ENCODE results near the gene ZNF516. TPM values are rescaled to one million over a fixed set of nuclear protein-coding genes. Genes with fewer than 3 reads are reported as not detected.

ZNF516 gene
- total and polyA plus RNA-seq, 7 donors: 2.4 to 20.6 (median 9.6) TPM

- H3K27me3 ChIP-seq (ENCODE audit: insufficient read depth in 3 of 3, low read length in 2 of 3): no peaks in the 10 kb centered on the region
- H3K27ac ChIP-seq: peak overlapping the region; percentile 42
- no peaks in the 10 kb centered on the region for H3K36me3 ChIP-seq (ENCODE audit: insufficient read depth in 1 of 2, low read depth in 1 of 2)
- intact Hi-C loops (cut with DNase I): loop anchor here in 1 of 2 donors (5.0 kb wide), 1 partner anchor 76 kb away; no protein-coding TSS in a partner anchor
- no peak overlapping the region for H3K4me3 ChIP-seq
- peaks cover 29% of the 10 kb centered on the region for H3K4me1 ChIP-seq
- WGBS, 3 donors: 70 to 88% (median 76%) methylated on average over 15 of the region's 15 CpGs
- no peaks in the 10 kb centered on the region for H3K9me3 ChIP-seq
- DNase-seq (no peak), ATAC-seq (peak; percentile 54 to 88 (median 67))
- TF ChIP-seq, protein P1, sequence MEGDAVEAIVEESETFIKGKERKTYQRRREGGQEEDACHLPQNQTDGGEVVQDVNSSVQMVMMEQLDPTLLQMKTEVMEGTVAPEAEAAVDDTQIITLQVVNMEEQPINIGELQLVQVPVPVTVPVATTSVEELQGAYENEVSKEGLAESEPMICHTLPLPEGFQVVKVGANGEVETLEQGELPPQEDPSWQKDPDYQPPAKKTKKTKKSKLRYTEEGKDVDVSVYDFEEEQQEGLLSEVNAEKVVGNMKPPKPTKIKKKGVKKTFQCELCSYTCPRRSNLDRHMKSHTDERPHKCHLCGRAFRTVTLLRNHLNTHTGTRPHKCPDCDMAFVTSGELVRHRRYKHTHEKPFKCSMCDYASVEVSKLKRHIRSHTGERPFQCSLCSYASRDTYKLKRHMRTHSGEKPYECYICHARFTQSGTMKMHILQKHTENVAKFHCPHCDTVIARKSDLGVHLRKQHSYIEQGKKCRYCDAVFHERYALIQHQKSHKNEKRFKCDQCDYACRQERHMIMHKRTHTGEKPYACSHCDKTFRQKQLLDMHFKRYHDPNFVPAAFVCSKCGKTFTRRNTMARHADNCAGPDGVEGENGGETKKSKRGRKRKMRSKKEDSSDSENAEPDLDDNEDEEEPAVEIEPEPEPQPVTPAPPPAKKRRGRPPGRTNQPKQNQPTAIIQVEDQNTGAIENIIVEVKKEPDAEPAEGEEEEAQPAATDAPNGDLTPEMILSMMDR (IDR thresholded peaks at IDR 0.05): no peak
Observed at GRCh38 chr18:76482971-76483691, 11.9 kb downstream of the ZNF516 start.

DNA sequence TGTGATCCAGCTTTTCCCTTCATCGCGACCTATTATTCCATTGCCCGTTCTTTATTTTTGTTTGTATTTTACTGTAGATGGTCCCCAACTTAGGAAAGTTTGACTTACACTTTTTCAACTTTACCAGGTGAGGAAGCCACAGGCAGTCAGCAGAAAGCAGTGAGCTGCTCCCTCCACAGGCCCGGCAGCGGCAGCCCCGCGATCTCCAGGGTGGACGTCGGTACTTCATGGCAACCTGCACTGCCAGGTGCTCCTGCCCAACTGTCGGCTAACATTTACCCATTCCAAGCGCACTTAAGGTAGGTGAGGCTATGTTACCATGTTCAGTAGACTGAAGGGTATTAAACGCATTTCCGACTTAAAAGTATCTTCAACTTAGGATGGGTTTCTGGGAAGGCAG lies 12.8 kb downstream of the ZNF516 start:
- TF ChIP-seq, protein P1 (IDR thresholded peaks at IDR 0.05): no peak
- ATAC-seq (no peak), DNase-seq (no peak)
- WGBS, 3 donors: 90 to 96% (median 95%) methylated on average over 13 of the region's 13 CpGs
- Histone ChIP-seq H3K9me3 (no peaks in the 10 kb centered on the region), H3K4me1 (peaks cover 29% of the 10 kb centered on the region), H3K36me3 (ENCODE audit: insufficient read depth in 1 of 2, low read depth in 1 of 2) (no peaks in the 10 kb centered on the region), H3K4me3 (no peak overlapping the region), H3K27ac (no peak overlapping the region), H3K27me3 (ENCODE audit: insufficient read depth in 3 of 3, low read length in 2 of 3) (no peaks in the 10 kb centered on the region)
- intact Hi-C loops (cut with DNase I): loop anchor here in 1 of 2 donors (5.0 kb wide), 1 partner anchor 75 kb away; no protein-coding TSS in a partner anchor

GRCh38 chr18:76480913-76481312 lies 14.1 kb downstream of the ZNF516 start:
- Histone ChIP-seq H3K4me1 (peaks cover 21% of the 10 kb centered on the region), H3K9me3 (no peaks in the 10 kb centered on the region), H3K27me3 (ENCODE audit: insufficient read depth in 3 of 3, low read length in 2 of 3) (no peaks in the 10 kb centered on the region), H3K4me3 (no peak overlapping the region), H3K36me3 (ENCODE audit: insufficient read depth in 1 of 2, low read depth in 1 of 2) (no peaks in the 10 kb centered on the region), H3K27ac (no peak overlapping the region)
- ATAC-seq: no peak
- DNase-seq: no peak
- 72 to 88% (median 80%) methylated on average over 3 of the region's 3 CpGs for WGBS, 3 donors
- intact Hi-C loops (cut with DNase I): loop anchor here in 1 of 2 donors (5.0 kb wide), 1 partner anchor 74 kb away; no protein-coding TSS in a partner anchor
- TF ChIP-seq, protein P1 (IDR thresholded peaks at IDR 0.05): no peak

GRCh38 chr18:76479351-76480238 lies 15.4 kb downstream of the ZNF516 start:
- TF ChIP-seq, protein P1 (IDR thresholded peaks at IDR 0.05): no peak
- H3K9me3 ChIP-seq: no peaks in the 10 kb centered on the region
- H3K36me3 ChIP-seq (ENCODE audit: insufficient read depth in 1 of 2, low read depth in 1 of 2): no peaks in the 10 kb centered on the region
- H3K27ac ChIP-seq: no peak overlapping the region
- WGBS, 3 donors: 72 to 80% (median 75%) methylated on average over 13 of the region's 13 CpGs
- H3K4me3 ChIP-seq: no peak overlapping the region
- ATAC-seq: no peak
- no peaks in the 10 kb centered on the region for H3K27me3 ChIP-seq (ENCODE audit: insufficient read depth in 3 of 3, low read length in 2 of 3)
- H3K4me1 ChIP-seq: peaks cover 34% of the 10 kb centered on the region
- intact Hi-C loops (cut with DNase I): loop anchor here (5.0 kb wide), 1 partner anchor 72 kb away; no protein-coding TSS in a partner anchor
- DNase-seq: no peak

All from psoas muscle (tissue), 8 donors.